IMR-90 (cell line): ENCODE data around the gene IL15RA. TPM values are rescaled to one million over a fixed set of nuclear protein-coding genes. Genes with fewer than 3 reads are reported as not detected.

Experiments used
- ATAC-seq: fragments of 200-7000 bp; cut with Tn5 transposase; 2 replicates; pipeline ENCODE4 v1.9.1; 2020; ENCODE audit warnings: low read depth, mild to moderate bottlenecking, moderate library complexity
- BruUV-seq: library from RNA; stranded (reverse); fragments of 400-500 nt; replicated peaks from 2 replicates; lab custom pipeline; 2021; lab: Mats Ljungman, UMichigan
- CTCF ChIA-PET: fragments of 300-600 bp; formaldehyde crosslinking; extraction: SDS; loops from one replicate; lab custom pipeline; 2021; ENCODE audit warnings: antibody characterized with exemption; lab: Yijun Ruan, JAX
- POLR2A ChIA-PET: fragments of 300-600 bp; sonication (Branson Sonifier 250); formaldehyde crosslinking; loops from one replicate; lab custom pipeline; 2022; ENCODE audit warnings: antibody characterized with exemption; ENCODE audit not compliant: unreplicated experiment; lab: Charles Lee
- DNase-seq: peaks from one replicate; pipeline ENCODE4 v3.0.0; 2013
- H2AFZ ChIP-seq: replicated peaks from 2 replicates; pipeline ENCODE3; 2013; ENCODE audit warnings: low read length, mild to moderate bottlenecking; ENCODE audit not compliant: poor library complexity
- H2AK5ac ChIP-seq: 2 replicates; pipeline ENCODE4 v1.6.1; 2013; ENCODE audit warnings: low read depth, low read length, inconsistent platforms
- H2AK9ac ChIP-seq: replicated peaks from 2 replicates; pipeline ENCODE3; 2013; ENCODE audit warnings: mild to moderate bottlenecking, low read depth, low read length, moderate library complexity; ENCODE audit not compliant: poor library complexity
- H2BK120ac ChIP-seq: 2 replicates; pipeline ENCODE4 v1.6.1; 2013; ENCODE audit warnings: low read depth, low read length, inconsistent platforms
- H2BK15ac ChIP-seq: 3 replicates; pipeline ENCODE4 v1.6.1; 2013; ENCODE audit warnings: low read depth, low read length, inconsistent platforms
- H2BK20ac ChIP-seq: 2 replicates; pipeline ENCODE4 v1.6.1; 2013; ENCODE audit warnings: low read depth, mild to moderate bottlenecking, inconsistent platforms, low read length, moderate library complexity
- H2BK5ac ChIP-seq: 2 replicates; pipeline ENCODE4 v1.6.1; 2013; ENCODE audit warnings: mild to moderate bottlenecking, low read depth, low read length, inconsistent platforms; ENCODE audit not compliant: poor library complexity, severe bottlenecking
- H3K14ac ChIP-seq: replicated peaks from 2 replicates; pipeline ENCODE4 v1.6.1; 2013; ENCODE audit warnings: low read depth, low read length, inconsistent platforms
- H3K18ac ChIP-seq: 2 replicates; pipeline ENCODE4 v1.6.1; 2013; ENCODE audit warnings: low read depth, low read length, control low read depth
- H3K23ac ChIP-seq: 2 replicates; pipeline ENCODE4 v1.6.1; 2013; ENCODE audit warnings: low read depth, low read length, inconsistent platforms
- H3K27ac ChIP-seq: 2 replicates; pipeline ENCODE4 v1.5.1; 2013; ENCODE audit warnings: mild to moderate bottlenecking, control low read depth, low read length; ENCODE audit not compliant: insufficient read depth
- H3K27me3 ChIP-seq: 2 replicates; pipeline ENCODE4 v1.6.1; 2013; ENCODE audit warnings: low read length; ENCODE audit not compliant: control insufficient read depth, insufficient read depth
- H3K36me3 ChIP-seq: 2 replicates; pipeline ENCODE4 v1.6.1; 2013; ENCODE audit warnings: low read length, mixed read lengths; ENCODE audit not compliant: control insufficient read depth, insufficient read depth
- H3K4ac ChIP-seq: 2 replicates; pipeline ENCODE4 v1.6.1; 2013; ENCODE audit warnings: low read depth, low read length, inconsistent platforms
- H3K4me1 ChIP-seq: 2 replicates; pipeline ENCODE4 v1.6.1; 2013; ENCODE audit warnings: low read length, mixed read lengths; ENCODE audit not compliant: control insufficient read depth, insufficient read depth
- H3K4me2 ChIP-seq: 2 replicates; pipeline ENCODE4 v1.6.1; 2013; ENCODE audit warnings: low read depth, mild to moderate bottlenecking, control low read depth, low read length, moderate library complexity
- H3K4me3 ChIP-seq: 2 replicates; pipeline ENCODE4 v1.5.1; 2013; ENCODE audit warnings: low read depth, mild to moderate bottlenecking, control low read depth, low read length, moderate library complexity; ENCODE audit not compliant: insufficient read depth
- H3K56ac ChIP-seq: 2 replicates; pipeline ENCODE4 v1.6.1; 2013; ENCODE audit warnings: low read length, inconsistent platforms; ENCODE audit not compliant: insufficient read depth; ENCODE audit errors: extremely low read depth
- H3K79me1 ChIP-seq, 2 experiments: 2 replicates each; pipeline ENCODE4 v1.6.1; 2013; ENCODE audit warnings: low read length in 2 of 2, inconsistent platforms in 1 of 2, low read depth in 1 of 2
- H3K9ac ChIP-seq: 2 replicates; pipeline ENCODE4 v1.6.1; 2013; ENCODE audit warnings: low read depth, low read length, control low read depth
- H3K9me1 ChIP-seq: 2 replicates; pipeline ENCODE4 v1.6.1; 2013; ENCODE audit warnings: low read length, inconsistent platforms; ENCODE audit not compliant: insufficient read depth
- H3K9me3 ChIP-seq: 2 replicates; pipeline ENCODE4 v1.6.1; 2013; ENCODE audit warnings: low read length; ENCODE audit not compliant: control insufficient read depth, insufficient read depth
- H4K20me1 ChIP-seq: 2 replicates; pipeline ENCODE4 v1.6.1; 2013; ENCODE audit warnings: low read length, inconsistent platforms; ENCODE audit not compliant: insufficient read depth
- H4K5ac ChIP-seq: 2 replicates; pipeline ENCODE4 v1.6.1; 2013; ENCODE audit warnings: mild to moderate bottlenecking, low read depth, low read length, control low read depth
- H4K8ac ChIP-seq, 2 experiments: 2 replicates each; pipeline ENCODE4 v1.6.1; 2013; ENCODE audit warnings: low read depth in 2 of 2, low read length in 2 of 2, control low read depth in 1 of 2, inconsistent platforms in 1 of 2
- H4K91ac ChIP-seq: 2 replicates; pipeline ENCODE4 v1.6.1; 2013; ENCODE audit warnings: low read depth, low read length, inconsistent platforms; ENCODE audit not compliant: insufficient read depth
- CHD1 ChIP-seq: IDR thresholded peaks from 2 replicates; pipeline ENCODE4 v1.6.1; 2012; ENCODE audit warnings: low read depth, low read length, improper control_type of control experiment
- CTCF ChIP-seq: conservative IDR thresholded peaks from 2 replicates; pipeline ENCODE4 v1.5.1; 2012; ENCODE audit warnings: mild to moderate bottlenecking, low read depth, low read length, improper control_type of control experiment
- ELK1 ChIP-seq: fragments of 150-350 bp; IDR thresholded peaks from 2 replicates; pipeline ENCODE4 v1.6.1; 2016; ENCODE audit warnings: low read depth, mild to moderate bottlenecking, low read length, moderate library complexity, borderline replicate concordance
- FOS ChIP-seq: fragments of 150-350 bp; IDR thresholded peaks from 2 replicates; pipeline ENCODE4 v1.6.1; 2016; ENCODE audit warnings: low read depth, low read length
- MAFK ChIP-seq: IDR thresholded peaks from 2 replicates; pipeline ENCODE4 v1.6.1; 2012; ENCODE audit warnings: low read depth, low read length, improper control_type of control experiment
- MXI1 ChIP-seq: IDR thresholded peaks from 2 replicates; pipeline ENCODE4 v1.6.1; 2012; ENCODE audit warnings: low read depth, mild to moderate bottlenecking, low read length, moderate library complexity, borderline replicate concordance
- NFE2L2 ChIP-seq: fragments of 150-350 bp; IDR thresholded peaks from 2 replicates; pipeline ENCODE4 v1.6.1; 2016; ENCODE audit warnings: low read depth, mild to moderate bottlenecking, low read length
- POLR2A ChIP-seq: IDR thresholded peaks from 2 replicates; pipeline ENCODE4 v1.6.1; 2012; ENCODE audit warnings: mild to moderate bottlenecking, low read depth, low read length
- RAD21 ChIP-seq: IDR thresholded peaks from 2 replicates; pipeline ENCODE4 v1.6.1; 2012; ENCODE audit warnings: low read length, improper control_type of control experiment
- RFX5 ChIP-seq: IDR thresholded peaks from 2 replicates; pipeline ENCODE4 v1.8.0; 2012; ENCODE audit warnings: low read depth, mild to moderate bottlenecking, low read length, moderate library complexity
- USF2 ChIP-seq: fragments of 150-350 bp; IDR thresholded peaks from 2 replicates; pipeline ENCODE4 v1.6.1; 2017; ENCODE audit warnings: mild to moderate bottlenecking, antibody characterized with exemption, low read length, low read depth
- WGBS, 2 experiments: methylation state at CpG; one replicate each; pipeline versions ENCODE4 v1.1.5 to v1.1.7; 2013; ENCODE audit warnings: missing lambda C conversion rate in 2 of 2; ENCODE audit not compliant: insufficient read length in 1 of 2; ENCODE audit errors: extremely low coverage in 2 of 2; 5-methylcytosine and 5-hydroxymethylcytosine counted together
- dilution Hi-C: fragments of 300-500 bp; cut with HindIII; formaldehyde crosslinking; loops from one replicate; pipeline ENCODE4 v1.14.3; 2018; ENCODE audit warnings: low sequenced_read_pairs; ENCODE audit not compliant: unreplicated experiment
- in situ Hi-C: fragments of 300-500 bp; cut with MboI; formaldehyde crosslinking; loops from 3 replicates; pipeline ENCODE4 v1.14.3; 2019; ENCODE audit warnings: low sequenced_read_pairs, inconsistent platforms, mixed read lengths
- intact Hi-C: fragments of 100-400 bp; cut with micrococcal nuclease; formaldehyde crosslinking; loops from 2 replicates; pipeline ENCODE4 v1.10.0; 2022
- polyA plus RNA-seq, 3 experiments: library from polyadenylated mRNA; depleted of rRNA; stranded (reverse); fragments of >200 nt; gene quantifications; 2 replicates each; pipeline ENCODE4 v1.2.3, GENCODE V29; 2012; ENCODE audit warnings: low replicate concordance in 1 of 3
- total RNA-seq: library from RNA; depleted of rRNA; stranded (reverse); fragments of >200 nt; gene quantifications from 2 replicates; pipeline ENCODE4 v1.2.3, GENCODE V29; 2012

The IL15RA gene
- total and polyA plus RNA-seq, 2 of the 4 experiments (the other 2 are of a cell fraction), result 2.0 to 7.6 TPM

GRCh38 chr10:5924889-5925288, 52.5 kb downstream of the IL15RA start:
- H2BK15ac ChIP-seq, result no peak overlapping the region
- H3K4ac ChIP-seq, result no peak overlapping the region
- H4K20me1 ChIP-seq, result peaks cover 5% of the 10 kb centered on the region
- in situ Hi-C loops, result no loop called here
- no peak overlapping the region for H4K91ac ChIP-seq
- H3K4me1 ChIP-seq, result peaks cover 14% of the 10 kb centered on the region
- no peak overlapping the region for H3K4me2 ChIP-seq
- peaks cover 14 to 19% of the 10 kb centered on the region in 2 experiments; a peak in 3 of 4 replicates for H3K79me1 ChIP-seq
- no peak overlapping the region for H3K9ac ChIP-seq
- no TSS peak for BruUV-seq
- TF ChIP-seq MXI1 (no peak), RFX5 (no peak), MAFK (no peak), FOS (no peak), CHD1 (no peak), ELK1 (no peak), NFE2L2 (no peak), POLR2A (no peak), RAD21 (no peak), USF2 (no peak), CTCF (no peak)
- H3K23ac ChIP-seq, result no peak overlapping the region
- no peak overlapping the region for H4K8ac ChIP-seq
- no peak overlapping the region for H3K18ac ChIP-seq
- POLR2A ChIA-PET, result no interaction called here
- intact Hi-C loops, result loop anchor here (5.0 kb wide), 1 partner anchor 33 kb away; the partner anchor contains the start of gene FBH1
- no peak overlapping the region for H3K14ac ChIP-seq
- ATAC-seq (no peak), DNase-seq (no peak)
- H2BK5ac ChIP-seq, result no peak overlapping the region
- H2AK5ac ChIP-seq, result no peak overlapping the region
- WGBS, 2 experiments, result 91% methylated on average over 7 of the region's 10 CpGs; no CpG with 5 or more reads in 1 of the 2 experiments
- peaks cover 10% of the 10 kb centered on the region for H3K9me1 ChIP-seq
- H3K9me3 ChIP-seq, result no peaks in the 10 kb centered on the region
- CTCF ChIA-PET, result interaction anchor here (0.6 kb wide), 1 partner anchor 12 kb away, joined by 6 read pairs; no protein-coding TSS in a partner anchor
- no peaks in the 10 kb centered on the region for H3K27me3 ChIP-seq
- dilution Hi-C loops, result no loop called here
- no peak overlapping the region for H2BK120ac ChIP-seq
- peaks cover 70% of the 10 kb centered on the region for H3K36me3 ChIP-seq
- no peak overlapping the region for H2AFZ ChIP-seq
- H4K5ac ChIP-seq, result no peak overlapping the region
- H3K4me3 ChIP-seq, result no peak overlapping the region
- no peak overlapping the region for H3K27ac ChIP-seq
- H2BK20ac ChIP-seq, result no peak overlapping the region
- no peak overlapping the region for H2AK9ac ChIP-seq
- no peak overlapping the region for H3K56ac ChIP-seq
